Measurements from ENCODE around the gene APEX1.

APEX1 gene

DNA sequence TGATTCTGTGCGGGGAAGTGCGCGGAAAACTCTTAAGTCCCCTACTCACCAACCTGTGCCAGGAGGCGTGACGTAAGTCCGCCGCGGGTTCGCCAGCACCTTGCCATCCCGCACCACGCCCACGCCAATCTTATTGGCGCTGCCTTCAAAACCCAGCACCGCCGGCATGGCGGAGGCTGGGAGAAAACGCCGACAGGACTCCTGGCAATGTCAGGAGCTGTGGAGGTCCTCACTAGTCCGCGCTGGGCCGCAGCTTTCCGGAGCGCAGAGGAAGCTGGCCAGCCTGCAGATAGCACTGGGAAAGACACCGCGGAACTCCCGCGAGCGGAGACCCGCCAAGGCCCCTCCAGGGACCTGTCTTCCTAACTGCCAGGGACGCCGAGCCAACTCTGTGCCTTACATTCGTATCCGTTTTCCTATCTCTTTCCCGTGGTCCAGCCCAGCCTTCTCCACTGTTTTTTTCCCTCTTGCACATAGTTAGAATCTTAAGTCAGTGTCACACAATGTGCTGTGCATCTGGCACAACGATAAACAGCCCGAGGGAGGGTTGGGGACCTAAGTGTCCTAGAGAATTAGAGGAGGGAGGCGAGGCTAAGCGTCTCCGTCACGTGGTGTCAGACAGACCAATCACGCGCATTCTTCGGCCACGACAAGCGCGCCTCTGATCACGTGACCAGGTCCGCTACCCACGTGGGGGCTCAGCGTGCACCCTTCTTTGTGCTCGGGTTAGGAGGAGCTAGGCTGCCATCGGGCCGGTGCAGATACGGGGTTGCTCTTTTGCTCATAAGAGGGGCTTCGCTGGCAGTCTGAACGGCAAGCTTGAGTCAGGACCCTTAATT is at the start of gene APEX1, which contains the start of gene OSGEP:
Gene APEX1 (plus strand): TSS at position 711 of the 839 bp plus-strand sequence. CDS start 420 bp downstream, outside the sequence.
Gene OSGEP (minus strand): TSS at position 297 of the 839 bp plus-strand sequence. CDS start 129 bp downstream, at position 168.
- peak; percentile 99 for DNase-seq

DNA sequence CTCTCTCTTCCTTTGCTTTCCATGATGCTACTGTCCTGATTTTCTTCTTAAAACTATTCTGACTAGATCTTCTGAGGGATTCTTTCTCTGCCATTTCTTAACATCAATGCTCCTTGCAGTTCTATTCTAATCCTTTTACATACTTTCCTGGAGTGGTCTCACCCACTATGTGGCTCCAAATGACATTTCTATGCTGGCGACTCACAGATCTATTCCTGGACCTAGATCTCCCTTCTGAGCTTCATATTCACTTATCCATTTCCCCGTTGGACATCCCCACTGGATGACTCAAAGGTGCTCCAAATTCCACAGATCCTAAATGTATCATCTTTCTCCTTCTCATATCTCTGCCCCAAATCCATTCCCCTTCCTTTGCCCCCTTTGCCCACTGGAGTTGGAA is 45.8 kb upstream of the APEX1 start:
- DNase-seq = no peak

DNA sequence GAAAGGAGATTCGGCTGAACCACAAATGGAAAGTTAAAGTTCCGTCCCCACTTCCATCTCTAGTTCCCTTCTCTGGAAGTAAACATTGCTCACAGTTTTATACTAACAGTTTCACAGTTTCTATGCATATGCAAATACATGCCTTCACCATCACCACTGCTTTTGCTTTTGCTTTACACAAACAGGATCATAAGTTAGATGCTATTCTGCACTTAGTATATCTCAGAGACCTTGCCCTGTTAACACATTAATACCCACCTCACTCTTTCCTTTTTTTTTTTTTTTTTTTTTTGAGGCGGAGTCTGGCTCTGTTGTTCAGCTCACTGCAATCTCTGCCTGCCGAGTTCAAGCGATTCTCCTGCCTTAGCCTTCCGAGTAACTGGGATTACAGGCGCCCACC is 42.6 kb upstream of the APEX1 start:
- no peak for DNase-seq

DNA sequence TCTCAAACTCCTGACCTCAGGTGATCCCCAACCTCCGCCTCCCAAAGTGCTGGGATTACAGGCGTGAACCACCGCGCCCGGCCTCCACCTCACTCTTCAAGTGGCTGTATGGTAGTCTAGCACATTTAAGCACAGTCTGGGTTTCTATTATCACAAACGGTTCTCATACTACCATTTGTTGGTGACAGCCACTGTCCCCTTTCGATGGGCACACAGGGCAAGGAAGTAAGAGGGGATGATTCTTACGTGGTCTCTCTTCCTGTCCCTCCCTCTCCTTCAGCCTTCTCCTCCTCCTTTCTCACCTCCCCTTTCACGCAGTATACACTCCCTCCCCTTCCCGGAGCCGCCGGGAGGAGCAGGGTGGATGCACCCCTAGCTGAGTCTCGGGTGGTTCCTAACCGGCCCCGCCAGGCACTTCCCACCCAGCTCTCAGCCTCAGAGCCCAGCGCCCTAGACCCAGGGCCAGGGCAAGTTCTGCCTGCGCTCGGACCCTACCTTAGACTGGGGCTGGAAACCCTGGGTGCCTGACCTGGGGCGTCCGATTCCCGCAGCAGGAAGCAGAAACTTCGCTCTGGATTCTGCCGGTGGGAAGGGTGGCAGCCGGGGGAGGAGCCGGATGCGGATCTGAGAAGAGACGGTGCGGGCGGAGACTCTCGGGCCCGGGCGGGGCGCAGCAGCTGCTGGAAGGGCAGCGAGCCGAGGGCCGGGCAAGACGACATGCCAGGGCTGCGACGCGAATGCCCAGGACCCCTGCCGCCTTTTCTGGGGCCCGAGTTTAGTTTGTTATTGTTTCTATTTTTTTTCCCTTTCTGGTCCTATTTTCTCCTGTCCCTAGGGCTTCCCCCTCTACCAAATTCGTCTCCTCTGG is 41.9 kb upstream of the APEX1 start, which contains the start of gene TEP1:
Gene TEP1 (minus strand): TSS at position 626 of the 868 bp plus-strand sequence. CDS start 5,062 bp downstream, outside the sequence.
- DNase-seq = peak; percentile 72

DNA sequence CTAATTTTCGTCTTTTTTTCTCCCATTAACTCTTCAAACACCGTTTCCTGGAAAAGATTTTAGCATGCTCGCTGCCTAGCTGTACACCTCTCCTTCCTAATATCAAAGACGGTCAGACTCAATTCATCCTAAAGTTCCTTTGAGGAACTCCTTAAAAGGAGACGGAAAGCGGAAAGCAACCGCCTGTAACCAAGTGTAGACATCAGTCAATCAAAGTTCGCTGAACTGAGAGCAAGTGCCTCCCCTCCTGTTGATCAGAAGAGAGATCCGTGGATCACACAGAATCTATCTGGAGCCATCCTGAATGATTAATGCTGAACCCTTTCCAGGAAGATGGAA is 41.3 kb upstream of the APEX1 start:
- no peak for DNase-seq

DNA sequence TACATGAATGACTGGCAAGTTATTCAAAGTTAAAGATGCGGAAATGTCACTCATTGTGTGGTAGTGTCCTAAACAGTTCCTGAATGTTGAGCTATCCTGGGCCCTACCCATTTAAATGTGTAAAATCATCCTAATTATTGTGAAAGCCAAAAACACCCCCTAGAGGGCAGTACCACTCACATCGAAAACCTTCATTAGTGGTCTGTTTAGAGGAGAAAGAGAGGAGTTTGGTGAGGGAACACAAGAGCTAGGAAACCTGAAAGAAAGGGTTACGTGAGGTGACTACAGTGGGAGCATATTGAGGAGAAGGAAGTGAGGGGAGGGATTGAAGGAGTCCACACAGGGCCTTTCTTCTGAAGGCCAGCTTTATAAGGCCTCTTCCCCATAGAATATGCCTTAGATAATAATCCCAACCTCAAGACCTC is 39.2 kb upstream of the APEX1 start:
- peak; percentile 61 for DNase-seq

DNA sequence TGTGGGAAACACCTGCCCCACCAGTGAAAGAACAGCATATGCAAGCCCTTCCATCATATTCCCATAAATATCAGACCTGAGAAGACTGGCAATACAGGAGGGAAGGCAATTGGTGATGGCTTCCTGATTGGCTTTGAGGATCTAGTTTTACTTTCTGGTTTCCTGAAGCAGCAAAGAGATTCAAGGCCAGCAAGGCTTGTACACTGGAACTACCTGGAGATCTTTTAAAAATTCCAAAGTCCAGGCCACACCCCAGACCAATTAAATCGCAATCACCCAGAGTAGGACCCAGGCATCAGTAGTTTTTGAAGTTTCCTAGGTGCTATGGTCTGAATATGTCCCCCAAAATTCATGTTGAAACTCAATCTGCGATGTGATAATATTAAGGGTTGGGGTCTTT is 38.8 kb upstream of the APEX1 start:
- no peak for DNase-seq

DNA sequence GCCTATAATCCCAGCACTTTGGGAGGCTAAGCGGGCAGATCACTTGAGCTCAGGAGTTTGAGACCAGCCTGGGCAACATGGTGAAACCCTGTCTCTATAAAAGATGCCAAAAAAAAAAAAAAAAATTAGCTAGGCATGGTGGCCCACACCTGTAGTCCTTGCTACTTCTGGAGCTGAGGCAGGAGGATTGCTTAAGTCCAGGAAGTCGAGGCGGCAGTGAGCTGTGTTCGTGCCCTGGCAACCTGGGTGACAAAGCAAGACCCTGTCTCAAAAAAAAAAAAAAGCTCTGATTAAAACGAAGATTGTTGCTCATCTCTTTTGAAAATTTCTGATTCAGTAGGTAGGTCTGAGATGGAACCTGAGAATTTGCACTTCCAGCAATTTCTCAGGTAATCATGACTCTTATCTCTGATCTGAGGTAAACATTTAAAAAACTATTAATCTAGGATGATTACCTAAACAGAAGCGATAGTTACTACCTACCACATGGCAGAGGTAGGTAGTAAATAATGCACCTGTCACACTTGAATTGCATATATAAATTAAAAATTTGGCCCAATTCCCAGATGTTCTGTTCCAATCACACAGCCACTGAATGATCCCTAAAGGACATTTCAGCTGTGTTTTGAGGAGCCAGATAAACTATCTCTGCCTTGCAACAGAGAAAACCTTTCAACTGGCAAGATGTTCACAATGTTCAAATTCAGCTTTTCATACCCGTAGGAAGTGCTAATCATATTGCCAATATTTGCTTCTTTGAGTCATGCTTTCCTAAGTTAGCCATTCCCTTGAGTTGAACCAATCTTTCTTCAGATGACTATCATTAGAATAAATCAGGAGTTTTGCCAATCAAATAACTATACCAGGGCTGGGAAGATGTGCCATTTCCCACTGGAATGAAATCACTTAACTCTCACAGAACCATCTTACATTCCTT is 37.5 kb upstream of the APEX1 start:
- DNase-seq = no peak

DNA sequence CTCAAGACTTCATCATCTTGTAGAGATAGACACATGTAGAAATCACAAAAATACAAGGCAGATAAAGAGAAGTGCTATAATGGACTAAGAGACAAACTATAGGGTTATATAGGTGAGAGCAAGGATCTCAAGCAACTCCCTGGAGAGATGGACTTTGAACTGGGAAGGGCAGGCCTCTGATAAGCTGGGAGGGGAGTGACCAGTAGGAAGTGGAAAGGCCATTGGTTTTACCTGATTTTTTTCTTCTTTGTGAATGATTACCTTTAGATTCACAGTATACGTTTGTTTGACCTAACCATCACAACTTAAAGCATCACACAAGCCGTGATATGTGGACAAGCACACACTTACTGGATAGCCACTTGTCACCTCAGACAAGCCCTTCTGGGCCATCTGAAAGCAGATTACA is 36.5 kb upstream of the APEX1 start:
- DNase-seq = no peak

DNA sequence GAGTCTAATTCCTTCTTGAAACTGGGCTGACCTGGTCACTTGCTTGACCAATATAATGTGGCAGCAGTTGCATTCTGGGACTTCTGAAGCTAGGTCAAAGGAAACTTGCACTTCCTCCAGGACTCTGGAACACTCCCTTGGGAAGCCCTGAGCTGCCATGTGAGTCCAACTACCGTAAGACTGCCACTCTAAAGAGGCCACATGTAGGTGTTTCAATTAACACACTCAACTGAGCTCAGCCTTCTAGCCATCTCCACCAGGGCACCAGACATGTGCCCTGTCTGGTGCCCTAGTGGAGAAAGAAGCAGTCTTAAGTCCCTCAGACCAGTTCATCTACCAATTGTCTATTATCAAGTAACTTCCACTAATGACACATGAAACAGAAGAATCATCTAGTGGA is 35.6 kb upstream of the APEX1 start:
- no peak for DNase-seq

DNA sequence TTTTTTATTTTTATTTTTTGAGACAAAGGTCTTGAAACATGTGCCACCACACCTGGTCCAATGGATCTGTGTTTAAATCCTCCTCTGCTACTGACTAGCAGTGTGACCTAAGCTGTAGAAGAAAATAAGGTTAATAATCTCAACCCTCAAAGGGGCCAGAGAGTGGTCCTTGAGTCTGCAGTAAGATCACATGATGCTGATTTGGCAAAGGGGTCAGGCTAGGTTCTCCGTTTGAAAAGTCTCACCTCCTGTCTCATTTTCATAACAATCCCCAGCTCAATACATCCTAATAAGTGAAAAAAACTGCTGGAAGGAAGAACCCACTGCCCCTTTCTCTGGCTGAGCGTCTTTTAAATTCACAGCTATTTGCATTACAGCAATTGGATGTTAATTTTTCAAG is 33.8 kb upstream of the APEX1 start:
- no peak for DNase-seq

DNA sequence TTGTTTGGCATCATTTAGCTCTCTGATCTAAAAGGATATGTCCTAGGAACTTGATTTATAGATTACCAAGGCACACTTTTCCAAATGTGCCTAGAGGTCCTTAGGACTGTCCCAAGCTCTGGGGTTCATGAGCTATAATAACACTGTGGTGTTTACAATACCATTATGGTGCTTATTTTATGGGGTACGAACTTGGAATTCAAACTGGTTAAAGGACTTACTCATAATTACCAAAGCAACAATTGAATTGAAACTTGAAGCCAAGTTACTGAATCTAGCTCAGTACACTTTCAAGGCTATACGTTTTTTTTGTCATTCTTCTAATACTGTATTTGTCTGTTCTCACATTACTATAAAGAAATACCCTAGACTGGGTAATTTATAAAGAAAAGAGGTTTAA is 32.1 kb upstream of the APEX1 start:
- no peak for DNase-seq

DNA sequence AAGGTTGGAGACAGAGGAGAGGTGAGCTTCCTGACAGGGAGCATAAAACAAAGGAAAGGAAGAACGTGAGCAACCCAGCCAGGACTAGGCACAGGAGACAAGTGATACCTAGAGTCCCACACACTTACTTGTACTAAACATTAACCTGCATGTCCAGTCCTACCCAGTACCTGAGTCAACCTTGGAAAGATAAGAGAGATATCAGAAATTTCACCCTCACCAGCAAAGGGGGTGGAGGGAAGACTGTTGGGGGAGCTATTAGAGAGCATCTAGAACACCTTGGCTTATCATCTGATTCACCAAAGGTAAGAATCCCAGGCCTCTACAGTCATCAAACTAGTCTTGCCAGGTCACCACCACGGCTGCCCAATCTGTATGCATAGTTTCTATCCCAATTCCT is 30.2 kb upstream of the APEX1 start:
- no peak for DNase-seq

DNA sequence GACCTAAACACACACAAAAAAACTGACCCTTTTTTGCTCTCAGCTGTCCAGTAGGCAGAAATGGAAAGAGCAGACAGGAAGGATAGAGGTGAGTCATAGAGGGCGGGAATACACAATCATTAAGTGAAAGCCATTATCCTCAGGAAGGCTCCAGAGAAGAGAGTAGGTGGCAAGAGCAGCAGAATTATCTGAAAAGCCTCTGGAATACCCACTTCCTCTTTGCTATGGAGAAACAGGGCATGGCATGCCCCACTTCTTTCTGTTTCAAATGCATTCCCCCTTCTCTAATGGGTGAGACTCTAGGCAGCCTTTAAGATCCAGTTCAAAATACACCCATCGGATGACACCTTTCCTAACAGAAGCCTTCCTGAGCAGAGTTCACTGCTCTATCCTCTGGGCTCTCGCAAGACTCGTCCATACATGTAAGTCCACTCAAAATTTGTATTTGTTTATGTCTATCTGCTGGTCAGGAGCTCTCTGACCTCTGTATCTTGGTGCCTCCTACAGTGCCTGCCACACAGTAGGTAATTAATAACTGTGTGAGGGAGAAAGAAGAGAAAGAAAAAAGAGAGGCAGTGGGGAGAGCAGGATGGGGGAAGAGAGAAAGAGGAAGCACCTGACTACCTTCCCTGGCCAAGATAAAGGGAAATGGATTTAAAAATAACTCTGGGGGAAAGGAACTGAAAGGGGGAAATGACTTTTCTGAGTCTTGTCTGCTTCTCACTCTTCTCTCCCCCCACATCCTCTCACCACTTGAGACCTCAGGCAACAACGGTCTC is 27.6 kb upstream of the APEX1 start:
- DNase-seq = no peak

DNA sequence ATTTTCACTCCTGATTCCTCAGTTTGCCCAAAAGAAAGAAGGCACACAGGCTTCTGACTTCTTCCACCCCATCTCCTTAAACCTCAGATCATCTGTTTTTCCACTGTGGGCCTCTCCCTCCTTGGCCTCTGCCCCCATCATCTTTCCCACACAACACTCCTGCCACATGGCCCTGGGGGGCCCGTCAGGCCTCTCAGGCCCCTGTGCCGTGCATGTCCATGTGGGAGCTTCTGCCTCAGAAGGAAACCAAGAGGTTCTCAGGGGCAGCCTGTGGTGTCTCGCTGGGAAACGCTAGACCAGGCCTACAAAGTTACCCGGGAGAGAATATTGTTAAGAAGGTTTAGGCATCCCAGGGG is 27.0 kb upstream of the APEX1 start:
- DNase-seq = no peak

DNA sequence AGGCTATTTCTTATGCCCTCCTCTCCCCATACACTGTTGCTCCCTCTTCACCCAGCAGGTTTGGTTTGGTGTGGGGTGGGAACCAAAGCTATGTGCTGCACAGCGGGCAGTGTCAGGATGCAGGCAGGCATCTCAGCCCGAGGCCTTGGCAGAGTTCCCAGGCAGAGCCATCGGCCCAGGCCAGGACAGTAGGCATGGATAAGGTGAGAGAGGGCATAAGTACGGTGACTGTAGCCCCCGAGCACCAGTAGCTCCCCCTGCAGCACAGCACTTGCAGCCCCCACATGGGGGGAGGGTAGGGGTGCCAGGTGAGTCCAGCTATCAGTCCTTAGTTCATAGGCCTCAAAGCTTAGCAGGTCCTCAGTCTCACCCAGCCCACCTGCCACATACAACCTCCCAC is 26.2 kb upstream of the APEX1 start:
- no peak for DNase-seq

DNA sequence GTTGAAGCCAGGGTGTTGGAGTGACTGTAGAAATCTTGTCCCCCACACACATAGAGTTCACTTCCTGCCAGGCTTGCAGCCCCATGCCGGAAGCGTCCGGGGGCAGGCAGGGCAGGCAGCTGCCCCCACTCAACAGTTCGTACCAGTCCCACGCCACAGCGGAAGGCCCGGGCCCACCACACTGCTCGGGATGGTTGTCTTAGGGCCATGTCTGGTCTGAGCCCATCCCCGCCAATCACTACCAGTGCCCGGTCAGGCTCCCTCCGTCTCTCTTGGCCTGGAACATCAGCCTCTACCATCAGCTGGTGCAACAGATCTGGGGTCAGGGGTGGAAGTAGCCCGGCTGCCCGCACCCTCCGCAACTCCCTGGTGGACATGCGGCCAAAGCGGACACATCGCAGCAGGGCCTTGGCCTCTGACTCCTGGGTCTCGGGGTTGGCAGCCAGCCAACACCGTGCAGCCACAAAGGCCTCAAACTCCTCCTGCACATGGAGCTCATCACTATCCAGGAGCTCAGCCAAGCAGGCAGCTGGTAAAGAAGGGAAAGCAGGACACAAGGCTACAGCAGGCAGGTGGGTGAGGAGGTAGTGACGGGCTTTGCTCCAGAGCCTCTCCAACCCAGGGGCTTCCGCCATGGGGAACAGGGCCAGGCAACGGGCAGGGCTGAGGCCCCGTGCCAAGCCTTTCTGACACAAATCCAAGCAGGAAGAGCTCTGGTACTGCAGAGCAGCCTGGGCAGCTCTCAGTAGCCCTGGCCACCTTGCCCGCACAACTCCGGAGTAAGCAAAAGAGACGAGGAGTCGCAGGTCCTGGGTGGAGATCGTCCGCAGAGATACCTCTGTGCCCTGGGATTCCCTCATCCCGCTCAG is 25.0 kb upstream of the APEX1 start:
- peak; percentile 71 for DNase-seq

DNA sequence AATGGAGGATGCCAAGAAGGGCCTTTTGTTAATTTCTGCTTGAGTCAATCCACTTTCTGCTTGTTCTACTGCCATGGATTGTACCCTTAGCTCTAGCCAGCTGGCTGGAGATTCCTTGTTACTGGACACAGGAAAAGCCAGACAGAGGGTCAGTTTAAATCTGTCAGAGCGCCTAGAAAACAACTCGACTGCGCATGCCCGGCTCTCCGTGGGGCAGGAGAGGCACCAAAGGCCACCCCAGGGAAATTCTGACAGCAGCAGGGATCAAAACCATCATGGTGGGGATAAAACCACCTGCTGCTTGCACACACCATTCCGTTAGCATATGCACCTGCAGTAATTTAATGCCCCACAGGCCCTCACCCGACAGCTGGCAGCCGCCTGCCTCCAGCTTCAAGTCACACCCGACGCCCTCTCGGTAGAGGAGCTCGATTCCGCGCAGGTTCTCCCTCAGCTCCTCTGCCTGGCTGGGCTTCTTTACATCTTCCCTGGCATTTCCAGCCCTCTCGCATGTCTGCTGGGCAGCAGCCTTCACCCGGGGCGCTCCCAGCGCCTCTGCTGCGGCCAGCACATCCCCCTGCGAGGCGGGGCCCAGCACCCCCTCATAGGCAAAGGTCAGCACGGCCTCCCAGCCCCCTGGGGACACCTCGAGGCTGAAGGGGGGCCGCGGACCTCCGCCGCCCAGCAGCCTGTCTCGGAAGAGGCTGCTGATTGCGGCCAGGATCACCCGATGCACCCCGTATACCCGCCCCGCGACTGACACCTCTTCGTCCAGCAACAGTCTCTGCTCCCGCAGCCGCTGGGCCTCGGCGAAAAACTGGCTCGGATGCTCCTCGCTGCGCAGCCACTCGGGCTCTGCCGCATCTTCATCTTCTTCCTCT is 20.1 kb upstream of the APEX1 start:
- no peak for DNase-seq

DNA sequence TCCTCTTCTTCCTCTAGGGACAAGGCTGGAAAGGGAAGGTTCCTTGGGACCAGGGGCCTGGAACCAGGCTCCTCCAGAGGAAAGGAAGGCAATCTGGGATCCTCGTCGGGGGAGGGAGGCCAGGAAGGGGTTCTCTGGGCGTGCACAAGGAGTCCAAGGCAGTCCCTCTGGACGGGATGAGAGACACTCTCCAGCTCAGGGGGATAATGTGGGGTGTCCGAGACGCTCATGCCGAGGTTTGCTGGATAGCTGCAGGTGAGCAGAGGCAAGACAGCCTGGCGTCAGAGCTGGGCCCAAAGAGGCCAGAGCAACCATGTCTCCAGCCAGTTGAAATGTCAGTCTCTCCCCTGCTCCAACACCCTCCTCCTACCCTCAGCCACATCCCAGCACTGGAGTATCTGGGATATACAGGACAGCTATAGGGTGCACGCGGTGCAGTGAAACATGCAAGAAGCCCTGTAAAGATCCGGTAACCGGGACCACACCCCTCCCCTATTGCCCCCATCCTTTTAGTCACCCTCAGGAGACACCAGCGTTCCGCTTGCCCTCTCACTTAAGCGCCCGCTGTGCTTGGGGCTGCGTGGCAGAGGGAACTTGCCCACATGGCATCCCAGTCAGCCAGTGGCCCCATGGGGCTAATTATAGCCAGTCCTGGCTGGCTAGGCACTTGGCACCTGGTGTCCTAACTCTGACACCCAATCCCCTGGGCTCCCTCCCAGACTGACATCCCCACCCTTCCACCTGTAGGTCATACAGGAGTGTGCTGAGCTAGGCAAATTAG is 19.3 kb upstream of the APEX1 start, which contains the start of gene KLHL33:
Gene KLHL33 (minus strand): TSS at position 585 of the 781 bp plus-strand sequence. CDS start 355 bp downstream, at position 230.
- DNase-seq = no peak

All from NCI-H446 treated with DMSO at 0.1 percent for 48 hours (cell line).